GM11168 (cell line): ENCODE data around the gene PLB1.

ENCODE experiments used
- in situ Hi-C: fragments of 300-500 bp; cut with MboI; formaldehyde crosslinking; loops from one replicate; pipeline ENCODE4 v1.12.0; 2022; ENCODE audit warnings: low sequenced_read_pairs; ENCODE audit not compliant: unreplicated experiment

PLB1 gene

GRCh38 chr2:28495551-28496250 lies at the start of gene PLB1:
TSS of gene PLB1 (plus strand) at chr2:28496060. CDS start at chr2:28496115, 55 bp downstream.
- in situ Hi-C loops: no loop called here

GRCh38 chr2:28446531-28446930 lies 49.3 kb upstream of the PLB1 start:
- in situ Hi-C loops: no loop called here

GRCh38 chr2:28447086-28447485 lies 48.8 kb upstream of the PLB1 start:
- in situ Hi-C loops: no loop called here

- in situ Hi-C loops: no loop called here
Measured at GRCh38 chr2:28447943-28448792, 47.7 kb upstream of the PLB1 start.

- in situ Hi-C loops: no loop called here
Measured at GRCh38 chr2:28448793-28449100, 47.1 kb upstream of the PLB1 start.

- in situ Hi-C loops: no loop called here
Measured at GRCh38 chr2:28449126-28449487, 46.8 kb upstream of the PLB1 start.

- in situ Hi-C loops: no loop called here
Measured at GRCh38 chr2:28449488-28450395, 46.1 kb upstream of the PLB1 start.

- in situ Hi-C loops: no loop called here
Measured at GRCh38 chr2:28450901-28451565, 44.8 kb upstream of the PLB1 start.

GRCh38 chr2:28451793-28452533 lies 43.9 kb upstream of the PLB1 start:
- in situ Hi-C loops: no loop called here

- in situ Hi-C loops: no loop called here
Measured at GRCh38 chr2:28452534-28453081, 43.3 kb upstream of the PLB1 start.

GRCh38 chr2:28453396-28453795 lies 42.5 kb upstream of the PLB1 start:
- in situ Hi-C loops: no loop called here

GRCh38 chr2:28454016-28454930 lies 41.6 kb upstream of the PLB1 start:
- in situ Hi-C loops: no loop called here

GRCh38 chr2:28457237-28457636 lies 38.6 kb upstream of the PLB1 start:
- in situ Hi-C loops: no loop called here

- in situ Hi-C loops: no loop called here
Measured at GRCh38 chr2:28461056-28461455, 34.8 kb upstream of the PLB1 start.

GRCh38 chr2:28462122-28462521 lies 33.7 kb upstream of the PLB1 start:
- in situ Hi-C loops: no loop called here

GRCh38 chr2:28463211-28463816 lies 32.5 kb upstream of the PLB1 start:
- in situ Hi-C loops: no loop called here

GRCh38 chr2:28463893-28464292 lies 32.0 kb upstream of the PLB1 start:
- in situ Hi-C loops: no loop called here
